ENCODE data around the gene CTDSPL.

Gene CTDSPL

DNA sequence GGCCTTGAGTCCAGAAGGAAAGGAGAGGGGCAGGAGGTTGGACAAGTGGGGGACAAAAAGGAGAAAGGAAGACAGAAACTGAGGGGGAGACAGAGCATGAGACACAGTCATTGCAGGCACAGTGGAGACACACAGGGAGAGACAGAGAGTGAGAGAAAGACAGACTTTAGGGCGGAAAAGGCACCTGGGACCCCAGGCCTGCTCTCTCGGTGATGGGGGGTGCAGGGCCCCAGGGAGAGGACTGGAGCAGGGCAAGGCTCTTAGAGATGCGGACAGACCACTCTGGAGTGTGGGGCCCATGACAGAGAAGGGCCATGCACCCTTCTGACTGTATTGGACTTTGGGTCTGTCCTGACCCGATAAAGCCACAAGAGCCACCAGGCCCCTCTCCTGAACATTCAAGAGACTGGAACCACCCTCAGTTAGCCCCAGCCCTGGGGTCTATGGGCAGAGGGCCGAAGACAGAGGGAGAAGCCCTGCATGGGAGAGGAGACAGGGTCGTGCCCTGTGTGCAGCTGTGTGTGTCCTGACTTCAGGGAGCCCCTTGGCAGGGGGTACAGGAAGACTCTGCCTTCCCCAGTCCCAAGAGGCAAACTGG is 155.3 kb downstream of the CTDSPL start:
- no peak for DNase-seq (ENCODE audit: low read depth, low spot score)

DNA sequence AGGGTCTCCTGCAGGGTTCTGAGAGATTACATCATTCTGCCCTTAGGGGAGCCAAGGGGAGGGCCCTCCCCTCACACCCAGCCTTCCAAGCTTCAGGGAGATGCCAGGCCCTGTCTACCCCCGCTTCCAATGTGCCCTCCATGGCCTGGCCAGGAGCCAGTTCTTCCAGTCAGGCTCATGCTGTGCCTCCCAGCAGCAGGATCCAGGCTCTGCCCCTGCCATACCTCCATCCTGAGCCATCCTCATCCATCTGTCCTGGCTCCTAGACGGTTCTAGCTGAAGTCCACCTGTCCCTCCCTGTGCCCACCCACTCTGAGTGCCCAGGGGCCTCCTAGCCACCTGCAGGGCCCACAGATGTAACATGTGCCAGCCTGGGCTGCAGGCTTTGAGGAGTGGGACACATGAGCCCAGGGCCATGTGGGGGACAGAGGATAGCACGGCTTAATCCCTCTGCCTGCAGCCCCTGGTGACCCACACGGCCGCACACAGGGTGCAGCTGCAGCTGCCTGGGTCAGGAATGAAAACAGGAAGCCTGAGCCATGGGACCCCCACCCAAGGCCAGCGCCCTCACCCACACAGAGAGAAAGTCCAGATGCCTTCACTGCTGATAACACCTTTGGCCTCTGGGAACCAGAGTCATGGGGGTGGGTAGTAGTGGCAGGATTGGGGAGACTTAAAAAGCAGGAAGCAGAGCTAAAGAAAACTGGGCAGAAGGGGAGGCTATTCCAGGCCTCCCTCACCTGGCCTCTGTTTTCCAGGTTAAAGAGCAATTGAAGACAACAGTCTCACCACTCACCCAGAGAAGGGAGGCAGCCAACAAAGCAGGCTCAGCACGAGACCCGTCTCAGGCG is 156.0 kb downstream of the CTDSPL start:
- DNase-seq (ENCODE audit: low read depth, low spot score): no peak

DNA sequence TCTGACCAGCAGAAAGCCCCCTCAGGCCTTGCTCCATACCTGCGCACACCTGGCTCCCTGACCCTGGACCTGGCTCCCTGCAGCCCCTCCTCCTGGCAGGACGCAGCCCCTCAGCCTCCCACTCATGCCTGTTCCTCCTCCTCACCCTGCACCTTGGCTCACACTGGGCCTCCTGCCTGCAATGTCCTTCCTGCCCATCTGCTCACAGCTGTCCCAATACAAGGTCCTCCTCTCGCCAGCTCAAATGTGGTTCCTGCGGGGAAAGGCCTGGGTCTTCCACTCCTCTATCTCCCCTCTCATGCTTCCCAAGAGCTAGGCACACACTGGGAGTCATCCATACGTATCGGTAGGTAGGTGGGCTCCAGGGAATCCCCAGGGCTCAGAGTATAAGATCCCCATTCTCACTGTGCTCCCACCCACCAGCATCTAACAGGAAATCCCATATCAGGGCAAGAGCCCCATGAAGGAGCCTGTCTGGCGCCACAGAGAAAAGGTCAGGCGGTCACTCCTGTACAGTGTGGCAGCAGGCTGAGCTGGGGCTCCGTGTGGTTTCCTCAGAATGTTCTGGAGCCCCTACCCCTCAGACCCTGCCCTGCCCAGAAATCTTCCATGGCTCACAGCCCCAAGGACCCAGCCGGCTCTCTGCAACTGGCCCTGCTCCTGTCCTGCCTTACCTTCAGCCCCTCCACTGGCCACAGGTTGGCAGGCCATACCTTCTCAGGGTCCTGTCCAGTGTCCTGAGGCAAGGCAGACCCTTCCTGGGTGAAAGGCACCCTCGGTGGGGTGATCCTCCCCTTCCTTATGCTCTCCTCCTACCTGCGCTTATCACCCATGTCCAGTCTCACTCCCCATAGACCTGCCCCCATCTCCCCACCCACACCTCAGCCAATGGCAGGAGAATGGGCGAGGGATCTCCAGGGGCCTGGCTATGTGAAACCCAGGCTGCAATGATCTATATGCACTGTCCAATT is 156.9 kb downstream of the CTDSPL start:
- DNase-seq (ENCODE audit: low read depth, low spot score): no peak

DNA sequence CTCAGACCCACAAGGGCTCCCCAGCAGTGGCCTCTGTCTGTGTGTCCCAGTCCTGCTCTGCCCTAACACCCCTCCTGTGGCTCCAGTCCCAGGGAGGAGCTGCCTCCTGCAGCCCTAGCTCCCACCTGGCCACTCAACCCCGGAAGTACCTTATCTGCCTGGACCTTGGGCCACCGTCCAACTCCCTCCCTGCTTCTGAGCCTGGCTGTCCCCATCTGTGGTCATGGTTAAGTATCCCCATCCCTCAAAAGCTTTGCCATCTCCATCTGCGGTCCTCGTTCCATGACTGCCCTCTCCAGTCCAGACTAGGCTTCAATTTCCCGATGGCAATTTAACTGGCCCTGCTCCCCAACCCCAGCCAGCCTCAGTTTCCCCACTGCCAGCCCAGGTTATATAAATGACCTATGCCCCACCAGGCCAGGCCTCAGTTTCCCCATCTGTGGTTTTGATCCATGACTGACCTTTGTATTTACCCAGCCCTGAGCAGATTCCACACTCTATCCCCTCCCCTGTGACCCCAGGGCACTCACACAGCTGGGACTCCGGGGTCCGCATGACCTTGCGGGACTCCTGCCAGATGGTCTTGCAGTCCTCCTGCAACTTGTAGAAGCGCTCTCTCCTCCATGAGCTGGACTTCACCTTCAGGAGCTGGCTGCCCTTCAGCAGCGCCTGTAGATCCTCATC is 158.1 kb downstream of the CTDSPL start:
- DNase-seq (ENCODE audit: low read depth, low spot score): no peak

DNA sequence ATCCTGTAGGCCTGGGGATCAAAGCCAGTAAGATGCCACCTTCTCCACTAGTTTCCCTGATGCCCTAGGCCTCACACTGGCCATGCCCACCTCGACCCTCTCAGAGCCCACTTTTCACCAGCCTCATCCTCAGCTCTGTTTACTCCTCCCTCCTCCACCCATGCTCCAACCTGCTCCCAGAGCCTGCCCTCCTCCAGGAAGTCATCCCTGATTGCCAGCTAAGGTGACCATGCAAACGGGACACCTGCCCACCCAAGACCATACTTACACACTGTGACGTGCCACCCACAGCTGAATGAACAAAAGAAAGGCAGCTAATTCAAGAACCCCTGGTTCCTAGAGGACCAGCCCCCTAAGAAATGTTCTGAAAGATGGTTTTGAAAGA is 158.7 kb downstream of the CTDSPL start:
- no peak for DNase-seq (ENCODE audit: low read depth, low spot score)

DNA sequence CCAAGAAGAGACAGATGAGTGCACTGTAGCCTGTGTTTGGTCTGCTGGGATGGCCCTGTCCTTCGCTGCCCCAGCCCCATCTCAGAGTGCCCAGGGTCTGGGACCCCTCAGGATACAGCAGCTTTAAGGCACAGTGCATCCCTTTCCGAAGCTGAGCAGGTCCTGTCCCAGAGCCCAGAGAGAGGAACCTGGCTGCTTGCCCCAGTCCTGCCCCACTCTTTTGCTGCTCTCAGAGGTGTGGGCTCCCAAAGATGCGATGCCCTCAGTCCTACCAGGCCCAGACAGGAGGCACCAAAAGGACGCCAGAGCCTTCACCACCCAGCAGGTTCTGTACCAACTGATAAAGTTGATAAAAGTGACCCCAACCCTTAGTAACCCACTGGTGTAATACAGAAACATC is 159.5 kb downstream of the CTDSPL start:
- DNase-seq (ENCODE audit: low read depth, low spot score): no peak

DNA sequence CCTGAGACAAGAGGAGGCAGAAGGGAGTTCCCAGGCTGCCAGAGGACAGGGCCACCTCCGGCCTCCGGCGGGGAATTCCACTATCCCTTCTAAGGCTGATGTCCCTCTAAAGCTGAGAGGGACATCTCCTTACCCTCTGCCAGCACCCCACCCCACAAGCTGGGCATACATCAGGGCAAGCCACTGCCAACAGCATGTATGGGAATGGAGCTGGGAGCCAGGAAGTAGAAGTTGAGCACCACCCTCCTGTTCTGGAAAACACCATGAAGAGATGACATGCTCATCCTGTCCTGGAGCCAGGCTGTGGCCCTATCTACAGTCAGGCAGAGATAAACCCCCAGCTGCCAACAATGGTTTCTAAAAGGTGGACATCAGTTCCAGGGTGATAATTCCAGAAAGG is 160.6 kb downstream of the CTDSPL start:
- DNase-seq (ENCODE audit: low read depth, low spot score): no peak

DNA sequence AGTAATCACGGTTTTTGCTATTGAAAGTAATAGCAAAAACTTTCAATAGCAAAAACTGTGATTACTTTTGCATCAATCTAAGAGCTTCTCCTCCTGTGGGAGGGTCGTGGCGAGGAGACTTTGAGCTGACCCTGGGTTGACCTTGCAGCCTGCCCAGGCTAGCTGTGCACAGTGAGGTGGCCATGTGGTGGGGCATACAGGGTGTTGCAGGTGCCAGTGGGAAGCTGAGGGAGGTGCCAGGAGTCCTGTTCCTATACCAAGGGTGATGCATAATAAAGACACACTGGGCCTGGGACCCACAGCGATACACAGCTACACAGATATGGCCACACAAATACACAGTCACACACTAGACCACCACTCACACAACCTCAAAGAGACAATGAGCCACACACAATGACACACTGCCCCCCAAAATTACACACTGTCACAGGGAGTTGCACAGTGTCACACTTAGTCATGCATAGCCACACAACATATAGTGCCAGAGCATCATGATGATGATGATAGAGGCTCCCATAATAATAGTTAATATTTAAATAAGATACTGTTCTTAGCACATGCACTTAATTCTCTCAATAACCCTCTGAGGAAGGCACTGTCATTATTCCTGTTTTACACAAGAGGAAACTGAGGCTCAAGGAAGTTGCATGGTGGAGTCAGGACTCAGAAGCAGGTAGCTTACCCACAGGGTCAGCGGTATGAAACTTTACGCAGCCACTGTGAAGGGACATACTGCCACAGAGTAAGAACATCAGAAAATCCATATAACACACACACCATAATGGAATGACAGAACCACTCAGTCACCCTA is 161.4 kb downstream of the CTDSPL start:
- no peak for DNase-seq (ENCODE audit: low read depth, low spot score)

DNA sequence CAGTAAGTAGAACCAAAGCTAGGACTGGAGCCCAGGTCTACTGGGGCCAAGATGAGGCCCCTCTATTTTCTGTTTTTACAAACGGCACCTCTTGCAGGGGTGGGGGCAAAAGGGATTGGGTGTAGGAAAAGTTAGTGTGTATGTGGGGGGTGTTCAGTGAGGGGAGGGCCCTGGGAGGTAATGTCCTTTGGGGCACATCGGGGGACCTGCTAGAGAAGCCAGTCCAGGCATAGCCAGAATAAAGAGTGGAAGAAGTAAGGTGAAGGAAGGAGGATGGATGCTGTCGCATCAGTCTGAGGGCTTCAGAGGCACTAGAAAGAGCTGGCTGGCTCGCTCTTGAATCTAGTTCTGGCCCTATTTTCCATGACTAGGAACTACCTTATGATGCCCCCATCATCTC is 165.2 kb downstream of the CTDSPL start:
- no peak for DNase-seq (ENCODE audit: low read depth, low spot score)

DNA sequence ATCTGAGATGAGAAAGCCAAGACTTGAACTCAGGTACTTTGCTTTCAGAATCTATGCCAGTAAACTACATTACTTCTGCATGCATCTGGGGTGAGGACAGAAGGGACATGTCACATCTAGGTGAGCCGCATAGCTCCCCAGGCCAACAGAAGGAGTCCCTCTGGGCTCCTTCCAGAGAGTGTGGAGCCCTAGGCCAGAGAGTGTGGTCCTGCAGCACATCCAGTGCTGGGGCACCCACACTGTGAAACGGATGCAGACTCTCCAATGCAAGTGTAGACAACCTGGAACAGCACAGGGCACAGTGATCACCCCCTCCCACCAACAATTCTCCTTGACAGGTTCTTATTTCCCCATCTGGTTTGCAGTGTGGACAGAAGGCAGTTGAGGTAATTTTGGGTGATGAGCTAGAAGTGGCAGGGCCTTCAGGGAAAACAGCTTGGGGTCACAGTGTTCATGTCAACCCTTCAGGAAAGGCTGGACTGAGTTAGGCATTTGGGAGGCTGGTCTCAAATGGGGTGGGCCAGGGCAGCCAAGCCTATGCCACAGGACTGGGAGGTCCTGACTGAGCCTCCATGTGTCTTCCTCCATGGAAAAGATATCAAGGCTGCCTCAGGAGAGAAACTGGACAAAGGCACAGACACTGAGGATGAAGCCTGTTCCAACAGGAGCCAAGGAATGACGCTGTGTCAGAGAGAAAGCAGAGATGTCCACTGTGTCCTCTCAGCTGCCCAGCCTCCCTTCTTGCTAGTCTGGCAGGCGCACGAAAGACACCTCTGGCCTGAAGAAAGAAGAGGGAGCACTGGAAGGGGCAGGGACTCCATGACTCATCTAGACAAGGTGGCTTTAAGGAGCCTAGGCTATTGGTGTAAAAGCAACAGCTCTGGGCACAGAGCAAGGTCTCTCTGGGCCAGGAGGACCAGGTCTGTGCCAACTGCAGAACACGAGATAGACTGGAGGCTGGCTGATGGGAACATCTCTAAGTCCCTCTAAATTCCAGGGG is 166.1 kb downstream of the CTDSPL start:
- DNase-seq (ENCODE audit: low read depth, low spot score): no peak

DNA sequence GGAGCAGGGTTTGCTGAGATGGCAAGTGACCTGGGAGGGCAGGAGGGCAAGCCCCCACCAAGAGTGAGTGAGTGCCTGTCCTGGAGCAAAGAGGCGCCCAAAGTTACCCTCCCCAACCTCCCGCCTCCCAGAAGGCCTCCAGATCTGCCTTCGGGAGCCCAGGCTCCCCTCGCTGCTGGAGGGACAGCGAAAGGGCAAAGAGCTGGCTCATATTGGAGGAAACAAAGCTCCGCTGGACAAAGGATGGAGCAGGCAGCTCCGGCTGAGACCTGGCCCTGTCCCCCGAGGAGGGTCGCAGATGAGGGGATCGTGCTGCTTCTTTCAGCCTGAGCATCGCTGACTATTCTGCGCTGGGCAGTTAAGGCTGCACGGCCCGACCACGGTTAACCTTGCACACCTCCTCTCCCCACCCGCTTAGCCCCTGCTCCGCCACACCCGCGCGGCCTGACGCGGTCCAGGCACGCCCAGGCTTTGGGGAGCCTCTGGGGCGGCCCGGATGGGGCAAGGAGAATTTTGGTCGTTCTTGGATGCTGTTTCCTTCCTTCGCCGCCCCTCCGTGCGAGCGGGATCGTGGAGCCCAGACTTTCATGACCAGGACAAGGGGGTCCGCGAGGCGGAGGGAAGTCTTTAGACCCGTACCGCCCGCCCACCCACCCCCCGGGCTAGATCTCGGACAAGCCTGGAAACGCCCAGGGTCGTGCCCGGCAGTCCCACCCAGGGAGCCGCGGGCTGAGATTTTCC is 167.1 kb downstream of the CTDSPL start:
- DNase-seq (ENCODE audit: low read depth, low spot score): no peak

DNA sequence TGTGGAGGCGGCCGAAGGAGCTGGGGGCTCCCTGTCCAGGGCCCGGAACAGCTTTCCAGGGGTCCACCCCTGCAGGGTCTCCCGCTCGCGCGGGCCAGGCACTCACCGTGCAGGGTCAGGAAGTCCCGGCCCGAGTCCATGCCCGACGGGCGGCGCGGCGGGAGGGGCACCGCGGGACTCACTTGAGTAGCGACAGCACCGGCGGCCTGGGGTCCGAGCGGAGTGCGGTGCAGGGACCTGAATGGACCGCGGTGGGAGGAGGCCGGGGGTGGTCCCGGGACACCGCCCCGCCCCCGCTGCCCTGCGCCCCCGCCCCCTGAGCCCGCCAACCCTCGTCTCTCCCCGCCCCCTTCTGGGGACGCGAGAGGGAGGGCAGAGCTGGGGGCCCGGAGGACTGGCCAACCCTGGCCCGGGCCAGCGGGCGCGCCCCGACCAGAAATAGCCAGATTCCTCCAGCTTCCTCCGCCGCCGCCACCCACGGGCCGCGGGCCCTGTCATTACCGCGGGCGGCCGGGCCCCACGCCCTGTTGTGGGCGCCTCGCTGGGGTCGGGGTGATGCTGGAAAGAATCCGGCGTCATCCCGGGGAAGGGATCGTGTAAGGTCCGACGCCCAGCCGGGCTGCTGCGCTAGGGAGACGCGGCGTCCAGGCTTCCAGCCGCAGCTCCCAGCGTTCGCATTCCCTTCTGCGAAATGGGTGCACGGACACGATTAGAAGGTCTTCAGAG is 167.9 kb downstream of the CTDSPL start, which contains the start of gene PLCD1:
PLCD1 (minus strand) TSS at position 243 of the 726 bp plus-strand sequence; CDS start at position 140, 103 bp downstream.
- DNase-seq (ENCODE audit: low read depth, low spot score): peak; percentile 81

DNA sequence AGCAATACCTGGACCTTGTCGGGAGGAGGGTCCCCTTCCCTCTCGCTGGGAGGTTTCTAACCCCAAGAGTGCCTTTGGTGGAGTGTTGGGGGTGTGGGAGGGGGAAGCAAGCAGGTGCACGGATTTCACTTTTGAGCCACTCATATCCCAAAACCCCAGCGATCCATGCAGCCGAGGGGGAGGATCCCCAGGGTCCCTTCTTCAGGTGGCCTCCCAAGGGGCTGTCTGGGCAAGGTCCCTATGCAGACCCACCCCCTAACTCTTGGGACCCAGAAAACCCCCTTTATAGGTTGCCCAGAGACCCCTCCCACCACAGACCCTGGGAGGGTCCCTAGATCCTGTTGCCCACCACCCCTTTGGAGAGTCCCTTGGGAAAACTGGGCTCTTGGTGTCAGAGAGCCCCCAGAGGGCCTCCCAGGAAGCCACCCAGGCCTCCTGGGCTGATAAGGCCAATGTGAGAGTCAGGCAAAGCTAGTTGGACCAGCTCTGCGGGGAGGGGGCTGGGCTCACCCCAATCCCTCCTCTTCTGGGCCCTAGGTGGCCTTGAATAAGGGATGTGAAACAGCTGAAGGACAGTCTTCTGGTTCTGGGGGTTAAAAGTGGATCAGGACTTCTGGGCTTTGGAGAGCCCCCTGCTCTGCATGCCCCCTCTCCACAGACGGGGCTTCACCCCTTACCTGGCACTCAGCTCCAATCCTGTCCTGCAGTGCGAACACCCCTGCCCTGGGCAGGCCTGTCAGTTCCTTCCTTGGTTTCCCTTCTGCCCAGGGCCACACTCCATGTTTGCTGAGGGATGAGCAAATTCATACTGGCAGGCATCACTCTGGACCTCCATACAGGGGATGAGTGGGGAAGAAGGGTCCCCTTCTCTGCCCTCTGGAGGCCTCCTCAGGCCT is 168.7 kb downstream of the CTDSPL start:
- no peak for DNase-seq (ENCODE audit: low read depth, low spot score)

DNA sequence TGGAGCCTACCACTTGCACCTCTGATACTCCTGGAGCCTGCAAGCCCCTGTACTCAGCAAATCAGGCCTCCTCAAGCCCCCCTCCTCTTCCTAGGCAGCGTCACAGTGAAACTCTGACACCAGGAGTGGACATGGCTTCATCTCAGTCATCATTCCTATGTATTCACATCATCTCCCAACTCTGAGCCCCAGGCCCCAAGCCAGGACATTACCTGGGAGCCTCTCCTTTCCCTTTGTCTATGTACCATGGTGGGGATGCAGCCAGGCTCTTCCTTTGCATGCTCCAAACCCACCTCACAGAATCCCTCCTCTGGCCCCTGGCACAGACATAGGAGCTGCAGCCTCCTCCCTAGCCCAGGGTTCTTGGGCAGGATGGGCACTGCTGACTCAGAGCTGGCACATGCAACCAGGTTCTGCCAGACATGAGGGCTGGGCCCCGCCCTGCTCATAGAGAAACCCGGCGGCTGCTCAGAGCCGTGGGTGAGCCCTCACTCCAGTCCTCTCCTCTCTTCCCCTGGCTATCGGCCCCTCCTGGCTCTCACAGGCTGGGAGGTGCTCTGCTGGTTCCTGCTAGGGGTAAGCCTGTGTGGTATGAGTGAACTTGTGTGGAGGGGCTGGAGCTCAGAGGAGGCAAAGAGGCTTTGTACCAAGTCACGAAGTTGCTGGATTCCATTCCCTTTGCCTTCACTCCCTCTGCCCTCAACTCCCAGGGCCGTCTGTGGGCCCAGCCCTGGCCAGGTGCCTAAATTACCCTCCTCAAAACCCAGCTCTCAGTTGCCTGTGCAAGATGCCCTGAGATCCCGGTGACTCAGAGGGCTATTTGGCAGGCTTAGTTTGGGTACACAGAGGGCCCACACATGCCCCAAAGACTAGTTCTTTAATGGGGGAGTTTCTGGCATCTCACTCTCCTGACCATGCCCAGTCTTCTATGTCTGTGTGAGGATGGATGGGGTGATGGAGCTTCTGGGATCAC is 169.6 kb downstream of the CTDSPL start:
- DNase-seq (ENCODE audit: low read depth, low spot score): no peak

DNA sequence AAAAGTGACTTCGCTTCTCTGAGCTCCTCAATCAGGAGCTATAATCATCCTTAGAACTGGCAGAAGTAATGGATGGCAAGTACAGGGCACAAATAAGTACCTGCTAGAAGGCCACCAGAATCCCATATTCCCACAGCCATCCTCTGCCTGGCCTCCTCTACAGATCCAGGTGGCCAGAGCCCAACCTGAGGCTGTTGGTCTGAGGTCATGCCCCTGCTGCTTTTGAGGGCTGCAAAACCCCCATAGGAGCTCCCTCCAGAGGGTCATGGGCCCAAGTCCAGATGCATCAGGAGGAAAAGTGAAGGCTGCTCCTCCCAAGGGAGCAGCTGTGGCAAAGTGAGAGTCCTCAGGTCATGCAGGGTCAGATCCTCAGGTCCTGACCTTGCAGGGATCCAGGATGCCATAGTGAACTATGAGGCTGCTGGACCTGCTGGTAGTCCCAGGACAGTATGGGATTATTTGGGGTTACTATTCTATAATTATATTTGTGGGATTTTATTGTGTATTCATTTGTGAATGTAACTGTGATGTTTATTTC is 170.7 kb downstream of the CTDSPL start:
- DNase-seq (ENCODE audit: low read depth, low spot score): no peak
